Suprapubic skin (tissue), 4 donors: ENCODE measurements around the gene CNTN1. TPM values are rescaled to one million over a fixed set of nuclear protein-coding genes. Genes with fewer than 3 reads are reported as not detected.

ENCODE experiments used
- DNase-seq, 2 donors: peaks; one replicate each; pipeline ENCODE4 v3.0.0-alpha.2; 2019; ENCODE audit warnings: low spot score in 2 of 2
- H3K27ac ChIP-seq: fragments of 200-600 bp; sonication (generic); one replicate; pipeline ENCODE4 v1.5.1; 2019
- H3K27me3 ChIP-seq: fragments of 200-600 bp; sonication (generic); one replicate; pipeline ENCODE4 v1.5.1; 2019
- H3K36me3 ChIP-seq: fragments of 200-600 bp; sonication (generic); one replicate; pipeline ENCODE4 v1.5.1; 2019
- H3K4me1 ChIP-seq: fragments of 200-600 bp; sonication (generic); one replicate; pipeline ENCODE4 v1.5.1; 2019
- H3K4me3 ChIP-seq: fragments of 200-600 bp; sonication (generic); one replicate; pipeline ENCODE4 v1.5.1; 2019; ENCODE audit warnings: mild to moderate bottlenecking
- H3K9me3 ChIP-seq: fragments of 200-600 bp; sonication (generic); one replicate; pipeline ENCODE4 v1.5.1; 2019
- EP300 ChIP-seq: sonication (generic); formaldehyde crosslinking; IDR thresholded peaks from one replicate; pipeline ENCODE4 v1.6.1; 2017; ENCODE audit warnings: antibody characterized with exemption
- POLR2A ChIP-seq, 2 donors: fragments of 450-650 bp; IDR thresholded peaks; one replicate each; pipeline ENCODE4 v1.6.1; 2017; ENCODE audit warnings: antibody characterized with exemption in 2 of 2, mild to moderate bottlenecking in 2 of 2, moderate library complexity in 2 of 2
- POLR2AphosphoS5 ChIP-seq, 3 donors: sonication (generic); formaldehyde crosslinking; IDR thresholded peaks; one replicate each; pipeline ENCODE4 v1.6.1; 2017; ENCODE audit warnings: antibody characterized with exemption in 3 of 3
- WGBS: methylation state at CpG from one replicate; pipeline ENCODE4 v1.1.5; 2018; 5-methylcytosine and 5-hydroxymethylcytosine counted together
- total RNA-seq, 4 donors: library from RNA; depleted of rRNA; stranded (reverse); fragments of >200 nt; gene quantifications; one replicate each; pipeline ENCODE4 v1.1.0, GENCODE V29; 2016
- TF ChIP-seq, protein P1 (sequence below), 2 donors: fragments of 200-600 bp in 1 of 2; fragments of 450-650 bp in 1 of 2; sonication (generic) in 1 of 2; IDR thresholded peaks; one replicate each; pipeline ENCODE4 v1.5.1; 2016 to 2019; ENCODE audit warnings: antibody characterized with exemption in 2 of 2, mild to moderate bottlenecking in 1 of 2, moderate library complexity in 1 of 2

The CNTN1 gene
- total RNA-seq, 4 donors from 2014 or later: 5.9 to 29.7 (median 14.4) TPM

DNA sequence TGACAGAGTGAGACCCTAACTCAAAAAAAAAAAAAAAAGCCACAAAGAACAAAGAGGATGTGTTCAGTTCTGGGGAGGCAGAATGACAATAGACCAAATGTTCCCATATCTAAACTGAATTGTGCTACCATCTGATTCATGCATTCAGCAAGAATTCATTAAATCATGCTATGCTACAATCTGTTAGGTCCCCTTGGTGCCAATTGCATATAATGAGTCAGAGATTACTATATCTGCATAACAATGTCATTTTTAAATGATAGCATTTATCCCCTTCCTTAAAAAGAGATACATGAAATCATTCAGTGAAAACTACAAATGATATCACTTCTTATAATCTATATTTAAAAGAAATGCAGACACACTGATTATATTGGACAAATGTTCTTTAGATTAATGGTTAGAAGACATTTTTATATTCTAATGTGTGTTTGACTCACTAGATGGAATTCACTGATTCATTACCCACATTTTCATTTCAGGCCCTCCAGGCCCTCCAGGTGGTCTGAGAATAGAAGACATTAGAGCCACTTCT is 288.3 kb downstream of the CNTN1 start:
- no peak overlapping the region for H3K4me3 ChIP-seq
- H3K27ac ChIP-seq: no peak overlapping the region
- no peaks in the 10 kb centered on the region for H3K27me3 ChIP-seq
- no peak for DNase-seq
- H3K9me3 ChIP-seq: no peaks in the 10 kb centered on the region
- no peaks in the 10 kb centered on the region for H3K4me1 ChIP-seq
- no peak for TF ChIP-seq POLR2AphosphoS5 (IDR thresholded peaks at IDR 0.05)
- TF ChIP-seq, protein P1, sequence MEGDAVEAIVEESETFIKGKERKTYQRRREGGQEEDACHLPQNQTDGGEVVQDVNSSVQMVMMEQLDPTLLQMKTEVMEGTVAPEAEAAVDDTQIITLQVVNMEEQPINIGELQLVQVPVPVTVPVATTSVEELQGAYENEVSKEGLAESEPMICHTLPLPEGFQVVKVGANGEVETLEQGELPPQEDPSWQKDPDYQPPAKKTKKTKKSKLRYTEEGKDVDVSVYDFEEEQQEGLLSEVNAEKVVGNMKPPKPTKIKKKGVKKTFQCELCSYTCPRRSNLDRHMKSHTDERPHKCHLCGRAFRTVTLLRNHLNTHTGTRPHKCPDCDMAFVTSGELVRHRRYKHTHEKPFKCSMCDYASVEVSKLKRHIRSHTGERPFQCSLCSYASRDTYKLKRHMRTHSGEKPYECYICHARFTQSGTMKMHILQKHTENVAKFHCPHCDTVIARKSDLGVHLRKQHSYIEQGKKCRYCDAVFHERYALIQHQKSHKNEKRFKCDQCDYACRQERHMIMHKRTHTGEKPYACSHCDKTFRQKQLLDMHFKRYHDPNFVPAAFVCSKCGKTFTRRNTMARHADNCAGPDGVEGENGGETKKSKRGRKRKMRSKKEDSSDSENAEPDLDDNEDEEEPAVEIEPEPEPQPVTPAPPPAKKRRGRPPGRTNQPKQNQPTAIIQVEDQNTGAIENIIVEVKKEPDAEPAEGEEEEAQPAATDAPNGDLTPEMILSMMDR (IDR thresholded peaks at IDR 0.05): no peak
- no peak for TF ChIP-seq EP300
- no peak for TF ChIP-seq POLR2A (IDR thresholded peaks at IDR 0.05)
- H3K36me3 ChIP-seq: no peaks in the 10 kb centered on the region

- Histone ChIP-seq H3K27ac (no peak overlapping the region), H3K9me3 (no peaks in the 10 kb centered on the region), H3K4me3 (no peak overlapping the region), H3K27me3 (no peaks in the 10 kb centered on the region), H3K36me3 (no peaks in the 10 kb centered on the region), H3K4me1 (no peaks in the 10 kb centered on the region)
- DNase-seq: no peak
- TF ChIP-seq POLR2A (IDR thresholded peaks at IDR 0.05) (no peak), POLR2AphosphoS5 (IDR thresholded peaks at IDR 0.05) (no peak), EP300 (no peak)
- TF ChIP-seq, protein P1 (IDR thresholded peaks at IDR 0.05): no peak
Measured at GRCh38 chr12:40986001-40986400, 293.8 kb downstream of the CNTN1 start.

DNA sequence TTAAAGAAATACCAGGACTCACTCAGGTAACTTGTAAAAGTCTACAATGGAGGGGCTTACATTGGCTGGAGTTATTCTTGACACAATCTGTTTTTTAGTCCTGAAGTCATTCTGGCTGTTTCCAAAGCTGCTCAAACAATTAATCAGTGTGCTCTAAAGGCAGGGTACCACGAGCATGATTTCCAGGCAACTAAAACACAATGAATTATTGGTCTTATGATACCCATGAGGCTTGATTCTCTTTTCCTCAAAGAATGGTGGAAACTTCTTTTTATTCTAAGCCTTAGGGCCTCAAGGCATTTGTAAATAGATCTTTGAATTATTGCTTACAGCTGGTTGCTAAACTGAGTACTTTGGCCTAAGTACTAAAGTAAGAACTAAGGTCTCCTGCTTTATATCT is 296.1 kb downstream of the CNTN1 start:
- DNase-seq: no peak
- no peaks in the 10 kb centered on the region for H3K27me3 ChIP-seq
- H3K9me3 ChIP-seq: no peaks in the 10 kb centered on the region
- 57% methylated on average over 1 of the region's 1 CpG for WGBS
- H3K36me3 ChIP-seq: no peaks in the 10 kb centered on the region
- H3K4me1 ChIP-seq: no peaks in the 10 kb centered on the region
- TF ChIP-seq EP300 (no peak), POLR2AphosphoS5 (IDR thresholded peaks at IDR 0.05) (no peak), POLR2A (IDR thresholded peaks at IDR 0.05) (no peak)
- TF ChIP-seq, protein P1 (IDR thresholded peaks at IDR 0.05): no peak
- H3K27ac ChIP-seq: no peak overlapping the region
- H3K4me3 ChIP-seq: no peak overlapping the region

DNA sequence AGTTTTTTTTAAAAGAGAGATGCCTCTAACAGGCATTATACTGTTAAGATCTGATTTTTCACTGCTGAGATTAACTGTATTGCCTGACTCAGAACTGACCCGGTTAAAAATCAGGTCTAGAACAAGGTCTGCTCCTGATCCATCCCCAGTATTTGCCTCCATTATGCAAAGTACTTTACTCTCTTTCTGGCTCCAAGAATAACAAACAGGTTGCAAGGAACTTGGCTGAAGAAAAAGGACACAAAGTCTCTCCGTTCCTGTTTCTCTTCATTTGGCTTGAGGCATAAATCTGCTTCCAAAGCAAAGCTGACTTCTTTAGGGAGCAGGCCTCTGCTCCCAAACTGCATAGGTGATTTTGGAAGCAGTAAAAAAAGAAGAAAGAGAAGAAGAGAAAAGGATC is 296.6 kb downstream of the CNTN1 start:
- no peak for TF ChIP-seq POLR2A (IDR thresholded peaks at IDR 0.05)
- TF ChIP-seq EP300: no peak
- no peak for TF ChIP-seq POLR2AphosphoS5 (IDR thresholded peaks at IDR 0.05)
- TF ChIP-seq, protein P1 (IDR thresholded peaks at IDR 0.05): no peak
- H3K27ac ChIP-seq: no peak overlapping the region
- no peaks in the 10 kb centered on the region for H3K36me3 ChIP-seq
- 40% methylated on average over 2 of the region's 2 CpGs for WGBS
- no peaks in the 10 kb centered on the region for H3K27me3 ChIP-seq
- H3K4me1 ChIP-seq: no peaks in the 10 kb centered on the region
- no peak for DNase-seq
- no peaks in the 10 kb centered on the region for H3K9me3 ChIP-seq
- H3K4me3 ChIP-seq: no peak overlapping the region

DNA sequence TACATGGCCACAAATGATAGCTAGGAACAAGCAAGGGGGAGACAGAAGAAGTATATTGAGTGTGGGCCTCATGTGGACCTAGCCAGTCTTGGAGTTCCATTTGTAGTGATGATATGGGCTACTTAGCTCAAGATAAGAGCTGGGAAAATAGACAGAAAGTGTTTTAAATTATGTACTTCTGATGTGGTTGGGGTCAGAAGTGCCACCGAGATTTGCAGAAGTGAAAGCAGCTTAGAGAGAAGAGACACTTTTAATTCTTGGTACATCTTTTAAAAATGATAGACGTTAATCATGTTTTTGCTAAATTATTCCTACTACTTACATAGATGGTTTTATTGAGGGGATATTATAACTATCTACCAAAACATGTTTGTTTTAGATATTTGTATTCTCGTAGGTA is 297.5 kb downstream of the CNTN1 start:
- no peak for TF ChIP-seq EP300
- TF ChIP-seq POLR2A (IDR thresholded peaks at IDR 0.05): no peak
- no peak for TF ChIP-seq POLR2AphosphoS5 (IDR thresholded peaks at IDR 0.05)
- TF ChIP-seq, protein P1 (IDR thresholded peaks at IDR 0.05): no peak
- no peaks in the 10 kb centered on the region for H3K4me1 ChIP-seq
- H3K4me3 ChIP-seq: no peak overlapping the region
- WGBS: 89% methylated on average over 3 of the region's 3 CpGs
- DNase-seq: no peak
- H3K36me3 ChIP-seq: no peaks in the 10 kb centered on the region
- no peak overlapping the region for H3K27ac ChIP-seq
- H3K9me3 ChIP-seq: no peaks in the 10 kb centered on the region
- no peaks in the 10 kb centered on the region for H3K27me3 ChIP-seq
